HG02938 (cell line): ENCODE measurements around the gene CAMK4.
"Not testable (repeated sequence)": the region's sequence is repeated elsewhere in the genome, so short reads cannot be mapped to it uniquely, and the experiment has no call there.

Source experiments
- ATAC-seq: cut with Tn5 transposase; IDR thresholded peaks from one replicate; pipeline ENCODE4 v1.9.1; 2021; ENCODE audit warnings: mild to moderate bottlenecking, moderate library complexity; ENCODE audit not compliant: unreplicated experiment

CAMK4 gene

DNA sequence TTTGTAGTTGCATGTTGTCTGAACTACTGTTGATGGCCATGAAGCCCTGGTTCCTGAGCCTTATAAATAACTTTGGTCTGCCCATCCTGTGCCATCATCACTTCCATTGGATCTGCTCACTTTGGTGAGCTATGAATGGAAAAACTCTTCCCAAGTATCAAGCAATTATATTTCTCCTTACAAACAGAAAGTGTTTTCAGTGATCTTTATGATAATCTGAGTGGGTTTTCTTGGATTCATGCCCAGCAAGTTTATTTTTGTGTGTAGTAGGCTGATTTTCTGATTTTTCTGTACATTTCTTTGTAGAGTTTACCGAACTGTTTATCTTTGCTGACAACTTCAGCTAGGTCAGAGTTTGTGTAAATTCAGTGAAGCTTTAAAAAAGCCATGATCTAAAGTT is 31.0 kb downstream of the CAMK4 start:
- no peak for ATAC-seq

DNA sequence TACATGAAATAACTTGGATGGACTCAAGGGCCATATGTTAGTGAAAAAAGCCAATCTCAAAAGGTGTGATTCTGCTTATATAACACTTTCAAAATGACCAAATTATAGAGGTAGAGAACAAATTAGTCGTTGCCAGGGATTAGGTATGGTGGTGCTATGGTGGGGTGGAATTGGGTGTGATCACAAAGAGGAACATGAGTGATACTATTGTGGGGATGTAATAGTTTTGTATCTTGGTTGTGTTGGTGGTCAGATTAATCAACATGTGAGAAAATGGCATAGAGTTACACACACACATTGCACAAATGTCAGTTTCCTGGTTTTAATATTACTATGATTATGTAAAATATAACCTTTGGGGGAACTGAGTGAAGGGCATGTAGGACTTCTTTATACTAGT is 31.9 kb downstream of the CAMK4 start:
- no peak for ATAC-seq

DNA sequence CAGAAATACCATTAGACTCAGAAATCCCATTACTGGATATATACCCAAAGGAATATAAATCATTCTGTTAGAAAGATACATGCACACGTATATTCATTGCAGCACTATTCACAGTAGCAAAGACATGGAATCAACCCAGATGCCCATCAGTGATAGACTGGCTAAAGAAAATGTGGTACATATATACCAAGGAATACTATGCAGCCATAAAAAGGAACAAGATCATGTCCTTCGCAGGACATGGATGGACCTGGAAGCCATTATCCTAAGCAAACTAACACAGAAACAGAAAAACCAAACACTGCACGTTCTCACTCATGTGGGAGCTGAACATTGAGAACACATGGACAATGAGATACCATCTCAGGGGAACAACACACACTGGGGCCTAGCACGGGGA is 33.4 kb downstream of the CAMK4 start:
- not testable (repeated sequence) for ATAC-seq

DNA sequence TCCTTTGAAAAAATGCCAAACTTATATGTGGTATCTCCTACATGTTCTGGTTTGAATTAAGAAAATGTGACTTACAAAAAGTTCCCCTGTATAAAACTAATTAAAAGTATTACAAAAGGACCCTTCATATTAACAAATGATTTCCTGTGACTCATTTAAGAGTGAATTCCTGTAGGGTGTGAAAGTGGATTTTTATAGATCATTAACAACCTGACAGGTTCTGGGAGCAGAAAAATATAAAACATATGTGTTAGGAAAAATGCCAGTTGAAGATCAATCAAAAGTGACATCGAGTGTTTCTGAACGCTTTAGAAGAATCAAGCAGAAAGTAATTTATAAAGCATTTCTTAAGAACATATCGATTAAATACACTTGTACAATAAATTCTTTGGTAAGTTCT is 35.5 kb downstream of the CAMK4 start:
- no peak for ATAC-seq

DNA sequence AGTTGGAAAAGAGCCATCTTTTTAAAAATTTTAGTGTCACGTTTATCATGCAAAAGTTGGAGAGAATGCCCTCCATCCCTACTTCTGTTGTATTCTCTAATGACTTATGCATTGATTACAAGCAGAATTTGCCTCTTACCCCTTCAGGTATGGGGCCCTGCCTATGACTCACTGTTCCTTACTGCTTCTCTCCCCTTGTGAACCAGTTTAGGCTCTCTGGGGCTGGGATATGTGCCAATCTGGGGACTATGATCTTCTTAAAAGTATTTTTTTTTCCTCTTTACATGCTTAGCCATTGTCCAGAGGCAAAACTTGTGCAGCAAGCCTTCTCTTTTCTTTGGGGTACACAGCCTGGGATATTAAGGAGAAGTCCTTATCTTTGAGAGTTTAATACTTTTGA is 37.4 kb downstream of the CAMK4 start:
- ATAC-seq = no peak

DNA sequence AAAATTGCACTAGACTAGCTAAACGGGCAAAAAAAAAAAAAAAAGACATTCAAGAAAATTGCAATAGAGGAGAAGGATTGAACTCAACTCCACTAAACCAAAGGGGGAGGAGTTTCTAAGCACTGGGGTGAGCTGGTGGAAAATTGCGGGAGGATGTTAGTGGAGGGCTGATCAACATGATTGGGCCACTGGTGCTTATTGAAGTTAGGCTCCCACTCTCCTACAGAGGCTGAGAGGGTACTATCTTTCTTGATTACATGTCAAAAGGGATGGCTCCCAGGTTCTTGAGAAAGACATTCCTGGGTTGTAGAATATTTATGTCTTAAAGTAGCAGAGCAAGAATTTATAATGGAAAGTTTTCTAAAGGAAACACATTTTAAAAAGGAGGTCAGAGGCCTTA is 38.0 kb downstream of the CAMK4 start:
- ATAC-seq = no peak

DNA sequence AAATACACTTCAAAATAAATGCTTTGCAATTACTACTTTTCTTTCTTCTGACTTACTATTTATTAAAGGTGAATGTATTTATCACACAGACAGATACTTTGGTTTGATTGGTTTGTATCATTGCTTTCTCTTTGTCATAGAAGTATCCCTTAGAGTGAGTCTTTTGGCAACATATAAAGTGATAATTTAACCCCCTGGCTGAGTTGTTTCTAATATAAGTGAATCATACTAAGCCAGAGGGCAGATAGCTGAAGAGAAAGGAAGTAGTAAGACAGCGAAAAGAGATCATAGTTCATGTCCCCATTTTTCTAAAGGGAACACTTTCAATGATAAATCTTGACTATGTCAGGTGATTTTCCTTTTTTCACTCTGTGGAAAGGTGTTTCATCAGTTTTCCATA is 38.6 kb downstream of the CAMK4 start:
- ATAC-seq = no peak

DNA sequence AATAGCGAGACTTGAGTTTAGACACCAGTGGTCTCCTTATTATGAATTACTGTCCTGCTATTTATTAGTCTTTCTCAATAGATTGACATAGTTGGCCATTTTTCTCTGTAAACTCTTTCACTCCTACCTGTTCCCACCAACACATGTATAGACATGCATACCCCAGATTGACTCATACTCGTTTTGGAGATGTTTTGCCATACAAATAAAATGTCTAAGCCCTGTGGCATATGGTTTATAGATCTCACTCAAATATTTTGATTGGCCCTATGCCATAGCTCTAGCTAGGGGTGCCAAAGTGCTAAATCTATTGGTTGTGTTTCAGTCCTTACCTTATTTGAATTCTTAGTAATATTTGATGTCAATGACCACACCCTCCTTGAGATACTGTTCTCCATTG is 42.3 kb downstream of the CAMK4 start:
- no peak for ATAC-seq

DNA sequence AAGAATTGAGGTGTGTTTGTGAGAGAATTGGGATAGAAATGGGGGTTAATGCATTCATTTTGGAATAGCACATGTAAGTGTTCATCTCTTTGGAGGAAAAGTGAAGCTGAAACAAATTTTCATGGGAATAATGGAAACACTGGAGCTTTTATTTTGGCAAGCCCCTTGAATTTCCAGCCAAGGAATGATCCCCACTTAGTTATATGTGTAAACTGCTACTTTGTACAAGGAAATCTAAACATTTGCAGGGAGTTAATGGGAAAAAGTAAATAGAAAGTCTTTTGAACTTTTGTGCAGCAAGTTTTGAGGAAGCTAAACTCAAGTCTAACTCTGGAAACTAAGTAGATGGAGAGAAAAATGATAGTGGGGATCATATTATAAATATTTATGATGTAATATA is 44.1 kb downstream of the CAMK4 start:
- no peak for ATAC-seq

DNA sequence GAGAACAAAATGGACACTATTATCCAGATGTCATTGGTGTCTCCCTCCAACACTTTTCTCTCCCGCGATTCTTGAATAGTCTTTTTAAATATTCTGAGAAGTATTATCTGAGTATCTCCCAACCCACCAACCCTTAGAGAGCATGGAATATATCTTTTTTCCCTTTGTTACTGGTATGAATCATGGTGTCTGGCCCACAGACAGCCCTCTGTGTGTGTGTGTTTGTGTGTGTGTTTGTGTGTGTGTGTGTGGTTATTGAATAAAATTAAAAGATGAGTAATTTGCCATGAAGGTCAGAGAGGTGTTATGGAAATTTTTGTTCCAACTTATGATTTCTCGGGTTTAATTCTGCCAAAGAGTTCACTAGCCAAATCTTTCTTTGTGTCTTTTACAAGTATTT is 47.7 kb downstream of the CAMK4 start:
- no peak for ATAC-seq

DNA sequence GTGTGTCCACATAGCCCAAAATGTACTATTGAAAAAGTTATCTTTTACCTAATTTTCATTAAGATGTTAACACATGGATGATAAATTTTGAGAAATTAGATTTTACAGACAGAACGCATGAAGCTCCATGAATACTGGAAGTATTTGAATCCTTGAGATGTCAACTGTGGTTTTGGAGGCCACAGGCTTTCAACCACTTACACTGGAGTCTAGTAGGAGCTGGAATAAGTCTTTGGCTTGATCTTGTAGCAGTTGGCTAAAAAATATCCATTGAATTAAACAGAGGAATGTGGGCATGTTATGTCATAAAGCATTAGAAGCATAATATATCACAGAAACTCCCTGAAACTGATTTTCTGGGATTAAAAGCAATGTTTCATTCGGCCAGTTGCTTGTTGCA is 52.9 kb downstream of the CAMK4 start:
- ATAC-seq = no peak

DNA sequence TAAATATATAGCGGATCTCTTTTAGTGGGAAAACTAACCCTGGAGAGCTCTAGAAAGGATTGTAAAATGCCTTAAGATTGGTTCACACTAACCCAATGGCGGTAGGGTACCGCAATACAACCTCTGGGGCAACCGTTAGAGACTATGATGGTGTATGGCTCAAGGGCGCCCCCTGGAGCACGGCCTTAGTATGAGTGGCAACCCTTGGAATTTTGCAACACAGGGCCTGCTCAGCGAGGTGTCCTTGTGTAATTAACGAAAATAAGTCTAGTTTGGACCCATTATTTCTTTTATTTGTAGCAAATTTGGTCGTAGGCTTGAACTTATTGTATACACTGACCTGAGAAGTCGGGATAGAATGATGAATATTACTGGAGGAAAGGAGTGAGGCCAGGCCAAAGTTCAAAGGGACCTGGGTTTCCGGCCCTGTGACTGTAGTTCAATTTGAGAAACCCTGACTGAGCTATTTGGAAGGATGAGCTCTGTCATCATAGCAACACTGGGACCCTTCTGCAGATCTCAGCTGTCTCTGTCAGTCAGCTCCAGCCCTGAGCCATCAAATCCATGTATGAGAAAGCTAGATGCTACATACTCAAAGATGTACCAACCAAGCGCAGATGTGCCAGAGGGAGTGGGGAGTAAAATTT is 54.8 kb downstream of the CAMK4 start:
- ATAC-seq = peak; percentile 87

DNA sequence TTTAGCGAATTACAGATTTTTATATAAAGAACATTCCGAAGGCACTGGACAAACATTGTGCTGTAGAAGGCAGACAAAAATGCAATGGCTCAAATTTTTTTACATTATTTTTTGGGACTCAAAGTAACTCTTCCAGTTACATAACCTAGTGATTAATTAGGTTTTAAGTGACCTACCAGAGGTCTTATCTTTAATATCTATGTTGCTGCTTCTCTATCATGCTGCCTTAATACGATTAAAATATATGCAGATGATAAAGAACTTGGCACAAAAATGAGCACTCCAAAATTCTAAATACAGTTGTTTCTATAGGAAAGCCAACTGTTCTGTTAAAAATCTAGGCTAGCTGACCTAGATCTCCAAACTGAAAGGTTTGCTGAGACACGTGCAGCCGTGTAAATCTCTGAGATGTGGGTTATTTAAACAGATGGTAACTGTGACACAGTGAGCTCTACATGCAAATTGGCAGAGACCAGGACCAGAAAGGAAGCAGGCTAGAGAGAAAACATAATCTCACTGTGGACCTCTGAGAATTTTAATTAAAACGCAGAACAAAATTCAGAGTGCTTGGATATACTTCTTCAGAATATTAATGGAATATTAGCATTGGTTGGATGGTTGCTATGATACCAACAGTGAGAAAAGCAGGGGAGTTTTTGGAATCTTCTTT is 56.2 kb downstream of the CAMK4 start:
- ATAC-seq = peak; percentile 49

DNA sequence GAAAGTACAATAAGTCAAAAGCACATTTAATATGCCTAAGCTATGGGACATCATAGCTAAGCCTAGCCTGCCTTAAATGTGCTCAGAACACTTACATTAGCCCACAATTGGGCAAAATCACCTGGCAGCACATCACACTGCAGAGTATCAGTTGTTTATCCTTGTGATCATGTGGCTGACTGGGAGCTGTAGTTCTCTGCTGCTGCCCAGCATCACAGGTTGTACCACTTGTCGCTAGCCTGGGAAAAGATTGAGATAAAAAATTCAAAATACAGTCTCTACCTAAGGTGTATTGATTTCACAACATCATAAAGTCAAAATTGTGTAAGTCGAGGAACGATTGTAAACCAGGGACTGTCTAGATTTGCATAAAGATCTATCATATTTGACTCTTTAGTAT is 58.6 kb downstream of the CAMK4 start:
- no peak for ATAC-seq

DNA sequence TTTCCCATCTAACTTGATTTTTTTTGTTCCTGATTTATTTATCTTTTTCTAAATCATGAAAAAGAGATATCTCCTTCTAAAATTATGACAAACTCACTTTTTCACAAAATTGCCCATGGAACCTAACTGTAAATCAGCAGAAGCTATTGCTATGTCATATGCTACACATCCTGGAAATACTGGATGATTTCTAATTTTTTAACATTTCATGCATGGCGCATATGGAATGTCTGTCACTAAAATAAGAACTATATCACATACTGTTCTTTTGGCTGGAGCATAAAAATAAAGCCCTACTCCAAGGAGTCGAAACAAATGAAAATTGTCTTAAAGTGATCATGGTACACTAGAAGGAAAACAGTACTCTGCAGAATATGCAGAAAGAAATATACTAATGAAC is 60.6 kb downstream of the CAMK4 start:
- ATAC-seq = no peak

DNA sequence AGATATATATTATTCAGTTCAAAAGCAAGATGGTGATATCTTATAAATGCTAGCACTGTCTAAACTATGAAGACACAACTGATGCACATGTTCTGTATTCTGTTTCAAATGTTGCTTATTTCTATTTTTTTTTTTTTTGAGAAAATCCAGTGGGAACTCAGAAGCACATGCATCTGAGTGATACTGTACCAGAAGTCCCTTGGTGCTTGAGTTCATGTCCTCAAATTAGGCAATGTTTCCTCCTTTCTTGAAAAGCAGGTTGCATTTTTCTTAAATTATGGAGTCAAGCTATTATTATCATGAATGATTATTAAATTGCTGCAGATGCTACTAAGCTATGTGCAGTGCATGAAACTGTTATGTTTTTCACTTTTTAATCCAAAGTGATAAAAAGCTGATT is 70.4 kb downstream of the CAMK4 start:
- no peak for ATAC-seq

DNA sequence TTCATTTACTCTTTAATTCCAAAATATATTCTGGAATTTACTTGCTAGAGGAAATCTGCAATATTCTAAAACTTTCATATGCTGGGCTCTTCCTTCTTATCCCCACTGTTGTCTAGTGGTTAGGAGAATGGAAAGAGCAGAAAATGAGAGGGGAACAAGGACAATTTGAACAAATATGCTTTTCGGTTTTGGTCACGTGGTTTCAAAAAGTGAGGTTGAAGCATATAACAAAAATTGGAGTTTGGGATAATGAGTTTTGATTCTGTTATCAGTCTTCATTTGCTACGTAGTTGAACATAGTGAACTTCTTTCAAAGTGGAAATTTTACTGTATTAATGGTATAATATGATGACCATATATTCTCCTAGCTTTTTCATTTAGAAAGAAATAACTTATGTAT is 71.5 kb downstream of the CAMK4 start:
- ATAC-seq = no peak

DNA sequence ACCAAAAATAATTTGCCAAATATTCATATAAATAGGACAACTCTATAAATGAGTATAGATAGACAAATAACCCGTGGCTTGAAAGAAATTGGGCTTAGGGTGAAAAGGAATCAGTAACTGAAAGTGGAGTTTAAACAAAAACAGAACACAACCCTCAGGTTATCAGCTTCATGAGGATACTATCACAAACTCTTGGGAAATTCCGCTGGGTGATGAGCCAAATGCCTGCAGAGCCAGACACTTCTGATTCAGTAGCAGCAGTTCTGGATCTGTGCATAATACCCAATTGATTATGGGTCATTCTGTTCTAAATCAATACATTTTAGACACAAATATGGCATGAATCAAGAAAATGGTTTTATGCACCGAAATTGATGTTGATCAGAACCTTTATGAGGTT is 72.4 kb downstream of the CAMK4 start:
- no peak for ATAC-seq

DNA sequence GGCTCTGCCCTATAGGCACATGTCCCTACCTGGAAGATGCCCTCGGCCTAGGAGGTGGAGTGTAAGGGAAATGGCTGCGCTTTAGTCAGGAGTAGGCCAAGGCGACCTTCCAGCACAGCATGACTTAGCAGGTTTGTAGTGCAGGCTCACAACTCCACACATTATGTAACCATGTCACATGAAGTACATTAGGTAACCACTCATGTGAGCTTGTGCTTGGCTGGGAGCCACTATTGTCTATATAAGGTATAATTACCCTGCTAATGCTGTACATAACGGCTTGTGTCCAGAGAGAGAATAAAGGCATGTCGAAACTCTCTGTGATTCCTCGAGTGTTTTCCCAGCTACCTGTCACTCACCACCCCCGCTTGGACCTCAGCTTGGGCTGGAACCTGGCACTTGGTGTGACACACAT is 74.9 kb downstream of the CAMK4 start:
- no peak for ATAC-seq

DNA sequence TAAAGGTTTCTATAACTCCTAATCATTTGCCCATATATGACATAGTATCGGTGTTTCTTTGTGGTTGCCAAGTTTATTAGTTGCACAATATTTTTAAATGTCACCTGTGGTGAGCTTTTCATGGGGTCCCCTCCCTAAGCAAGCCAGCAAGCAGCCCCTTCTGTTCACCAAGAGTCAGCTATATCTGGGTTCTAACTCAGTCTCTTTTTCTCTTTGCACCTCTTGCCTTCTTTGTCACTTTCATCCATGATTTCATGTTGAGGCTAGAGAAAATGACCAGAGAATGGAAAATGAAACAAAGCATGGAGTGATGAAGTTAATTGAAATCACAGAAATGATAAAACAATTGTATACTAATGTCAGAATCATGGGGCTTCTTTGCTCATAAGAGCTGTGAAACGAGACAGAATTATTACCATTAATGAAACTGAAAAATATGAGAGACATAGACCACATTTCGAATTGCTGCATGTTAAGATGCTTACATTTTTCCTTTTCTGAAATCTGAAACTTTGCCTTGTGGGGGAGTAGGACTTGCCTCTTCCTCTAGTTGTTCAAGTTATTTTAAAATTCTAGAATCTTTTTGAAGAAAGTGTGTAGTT is 75.7 kb downstream of the CAMK4 start:
- no peak for ATAC-seq

DNA sequence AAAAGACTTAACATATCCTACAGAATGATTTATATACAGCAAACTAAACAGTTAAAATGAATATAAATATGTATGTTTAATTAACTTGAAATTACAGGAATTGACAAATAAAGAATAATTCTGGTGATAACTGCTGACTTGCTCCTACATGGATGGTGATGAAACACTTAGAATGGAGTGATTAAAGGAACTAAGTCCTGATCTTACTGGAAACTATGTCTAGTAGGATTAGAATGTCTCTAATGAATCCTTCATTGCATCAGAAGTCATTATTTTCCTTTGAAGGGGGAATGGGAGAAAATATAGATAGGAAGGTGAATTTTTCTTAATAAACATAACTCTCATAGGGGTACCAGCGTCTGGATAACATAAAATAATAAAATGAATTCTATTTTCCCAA is 77.1 kb downstream of the CAMK4 start:
- ATAC-seq = no peak

DNA sequence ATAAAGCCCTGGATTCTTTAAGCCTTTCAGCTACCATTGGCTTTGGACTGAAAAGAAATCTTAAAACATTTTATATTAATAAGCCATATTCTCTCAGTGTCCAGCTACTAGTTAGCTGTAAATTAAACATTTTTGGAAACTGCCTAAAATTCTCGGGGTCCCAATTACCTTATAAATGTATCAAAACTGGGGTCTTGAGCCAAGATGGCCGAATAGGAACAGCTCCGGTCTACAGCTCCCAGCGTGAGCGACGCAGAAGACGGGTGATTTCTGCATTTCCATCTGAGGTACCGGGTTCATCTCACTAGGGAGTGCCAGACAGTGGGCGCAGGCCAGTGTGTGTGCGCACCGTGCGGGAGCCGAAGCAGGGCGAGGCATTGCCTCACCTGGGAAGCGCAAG is 77.9 kb downstream of the CAMK4 start:
- not testable (repeated sequence) for ATAC-seq

DNA sequence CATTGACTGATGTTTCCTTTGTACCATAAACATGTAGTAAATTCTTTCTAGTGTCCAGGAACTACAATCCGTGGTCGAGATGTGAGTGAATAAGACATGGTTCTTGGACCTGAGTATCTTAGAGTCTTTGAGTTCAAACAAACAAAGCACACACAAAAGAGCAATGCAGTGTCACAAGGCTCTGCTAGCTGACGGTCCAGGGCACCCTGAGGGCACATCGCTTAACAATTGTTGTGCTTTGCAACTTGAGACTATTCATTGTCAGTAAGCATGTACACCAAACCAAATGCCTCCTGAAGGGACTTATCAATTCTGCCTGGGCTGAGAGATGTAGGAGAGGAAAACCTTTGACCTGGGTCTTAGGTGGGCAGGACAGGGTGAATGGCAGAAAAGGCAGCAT is 84.8 kb downstream of the CAMK4 start:
- ATAC-seq = no peak
